ENCODE measurements around the gene RFNG. TPM values are rescaled to one million over a fixed set of nuclear protein-coding genes. Genes with fewer than 3 reads are reported as not detected.

The RFNG gene
- total and polyA plus RNA-seq, 2 of the 13 experiments (the other 11 are each of a cell fraction or from before 2014, with no cell fraction given): 61.4 to 64.0 TPM

- TF ChIP-seq HNRNPL (IDR thresholded peaks at IDR 0.05; ENCODE audit: low read depth, low read length): 0 out of 2 replicates have a peak, but pooled peaks have one; percentile 38
- TF ChIP-seq ZNF552 (CRISPR knock-in tag; IDR thresholded peaks at IDR 0.05; ENCODE audit: borderline replicate concordance): peak; percentile 51
- TF ChIP-seq GPBP1L1 (CRISPR knock-in tag; IDR thresholded peaks at IDR 0.05): no peak
- TF ChIP-seq JARID2 (CRISPR knock-in tag; IDR thresholded peaks at IDR 0.05; ENCODE audit: insufficient replicate concordance): peak; percentile 21
- peak; percentile 15; the same call in 1 of the 2 replicates for TF ChIP-seq ZNF83 (CRISPR knock-in tag; IDR thresholded peaks at IDR 0.05; ENCODE audit: borderline replicate concordance)
- TF ChIP-seq ZNF788 (CRISPR knock-in tag; IDR thresholded peaks at IDR 0.05; ENCODE audit: borderline replicate concordance): no peak
- no peak for TF ChIP-seq ZNF550 (CRISPR knock-in tag; IDR thresholded peaks at IDR 0.05; ENCODE audit: borderline replicate concordance)
- no peak for TF ChIP-seq ZNF678 (CRISPR knock-in tag; IDR thresholded peaks at IDR 0.05)
- TF ChIP-seq KLF13 (CRISPR knock-in tag; IDR thresholded peaks at IDR 0.05): no peak
- 0 out of 2 replicates have a peak, but pooled peaks have one; percentile 61 for TF ChIP-seq ZNF605 (CRISPR knock-in tag; IDR thresholded peaks at IDR 0.05)
- no peak for TF ChIP-seq HNF4G (IDR thresholded peaks at IDR 0.05; ENCODE audit: borderline replicate concordance, low read depth, low read length)
- no peak for TF ChIP-seq HNF4G (CRISPR knock-in tag; IDR thresholded peaks at IDR 0.05; ENCODE audit: borderline replicate concordance, low read depth)
- TF ChIP-seq ZNF572 (CRISPR knock-in tag; IDR thresholded peaks at IDR 0.05): no peak
- no peak for TF ChIP-seq NR1H2 (CRISPR knock-in tag; IDR thresholded peaks at IDR 0.05; ENCODE audit: borderline replicate concordance, low read depth)
- no peak for TF ChIP-seq TFDP2 (CRISPR knock-in tag; IDR thresholded peaks at IDR 0.05)
- TF ChIP-seq BATF2 (CRISPR knock-in tag; IDR thresholded peaks at IDR 0.05): peak; percentile 49; the same call in 1 of the 2 replicates
- no peak for TF ChIP-seq ZNF577 (CRISPR knock-in tag; IDR thresholded peaks at IDR 0.05; ENCODE audit: borderline replicate concordance, low read depth)
- no peak for TF ChIP-seq ETS1 (CRISPR knock-in tag; IDR thresholded peaks at IDR 0.05)
- TF ChIP-seq ZNF296 (CRISPR knock-in tag; conservative IDR thresholded peaks at IDR 0.05): 0 out of 2 replicates have a peak, but pooled peaks have one; percentile 69
- peak; percentile 56 for TF ChIP-seq MXD3 (CRISPR knock-in tag; IDR thresholded peaks at IDR 0.05)
- TF ChIP-seq ZBTB14 (CRISPR knock-in tag; IDR thresholded peaks at IDR 0.05): 0 out of 2 replicates have a peak, but pooled peaks have one; percentile 36
- 0 out of 2 replicates have a peak, but pooled peaks have one; percentile 43 for TF ChIP-seq ZNF414 (CRISPR knock-in tag; IDR thresholded peaks at IDR 0.05)
Measured at GRCh38 chr17:82023447-82024241, 28.0 kb downstream of the RFNG start (continued).
